Measurements from ENCODE around the gene CACNA1I.

GRCh38 chr22:39733191-39733590, 162.6 kb downstream of the CACNA1I start:
- TF ChIP-seq TAF1 (IDR thresholded peaks at IDR 0.05; ENCODE audit: low read depth) (no peak), TCF12 (IDR thresholded peaks at IDR 0.05; ENCODE audit: low read depth) (no peak), RAD21 (IDR thresholded peaks at IDR 0.05; ENCODE audit: low read depth) (no peak), MAX (IDR thresholded peaks at IDR 0.05) (no peak), EP300 (IDR thresholded peaks at IDR 0.05; ENCODE audit: borderline replicate concordance) (no peak), TEAD4 (IDR thresholded peaks at IDR 0.05) (no peak), REST (IDR thresholded peaks at IDR 0.05; ENCODE audit: low read depth) (no peak), NFIC (IDR thresholded peaks at IDR 0.05) (no peak), USF1 (IDR thresholded peaks at IDR 0.05) (no peak), FOXM1 (IDR thresholded peaks at IDR 0.05; ENCODE audit: borderline replicate concordance, low read depth) (no peak), EGR1 (IDR thresholded peaks at IDR 0.05) (no peak)

All from Ishikawa (cell line).